ENCODE data around the gene DPP10.
"Not testable (repeated sequence)": the region's sequence is repeated elsewhere in the genome, so short reads cannot be mapped to it uniquely, and the experiment has no call there.

DPP10 gene

DNA sequence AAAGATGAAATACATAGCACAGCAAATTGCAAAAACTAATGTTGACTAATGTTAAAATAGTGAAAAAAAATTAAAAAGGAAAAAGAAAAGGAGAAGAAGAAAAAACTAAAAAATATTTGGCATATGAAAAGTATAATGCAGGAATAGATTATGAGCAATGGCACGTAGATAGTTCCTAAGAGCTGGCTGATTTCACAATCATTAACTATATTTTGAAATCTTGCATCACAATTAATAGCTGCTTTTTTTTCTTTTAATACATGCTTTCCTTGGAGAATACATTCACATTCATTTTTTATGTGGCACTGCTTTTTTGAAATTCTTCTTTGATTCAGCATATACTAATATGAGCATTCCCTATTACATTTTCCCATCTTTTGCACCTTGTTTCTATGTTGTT is 299.8 kb downstream of the DPP10 start:
- no peaks in the 10 kb centered on the region for H3K27me3 Mint-ChIP-seq (ENCODE audit: low read depth)
- no peak overlapping the region for H3K27ac Mint-ChIP-seq
- H3K4me1 Mint-ChIP-seq (ENCODE audit: low read depth) = no peaks in the 10 kb centered on the region
- DNase-seq (ENCODE audit: low spot score) = no peak
- H3K4me3 Mint-ChIP-seq = no peak overlapping the region
- H3K36me3 Mint-ChIP-seq (ENCODE audit: low read depth) = no peaks in the 10 kb centered on the region
- H3K9me3 Mint-ChIP-seq = peaks cover 11% of the 10 kb centered on the region

GRCh38 chr2:114745700-114746099 is 303.3 kb downstream of the DPP10 start:
- no peak overlapping the region for H3K27ac Mint-ChIP-seq
- no peaks in the 10 kb centered on the region for H3K27me3 Mint-ChIP-seq (ENCODE audit: low read depth)
- peaks cover 4% of the 10 kb centered on the region for H3K9me3 Mint-ChIP-seq
- H3K4me3 Mint-ChIP-seq = no peak overlapping the region
- H3K36me3 Mint-ChIP-seq (ENCODE audit: low read depth) = no peaks in the 10 kb centered on the region
- no peaks in the 10 kb centered on the region for H3K4me1 Mint-ChIP-seq (ENCODE audit: low read depth)
- no peak for DNase-seq (ENCODE audit: low spot score)

- H3K4me3 Mint-ChIP-seq; H3K27ac Mint-ChIP-seq; H3K4me1 Mint-ChIP-seq (ENCODE audit: low read depth); DNase-seq (ENCODE audit: low spot score); H3K36me3 Mint-ChIP-seq (ENCODE audit: low read depth); H3K9me3 Mint-ChIP-seq; H3K27me3 Mint-ChIP-seq (ENCODE audit: low read depth): not testable (repeated sequence)
These were observed 305.7 kb downstream of the DPP10 start for GRCh38 chr2:114748175-114748574.

DNA sequence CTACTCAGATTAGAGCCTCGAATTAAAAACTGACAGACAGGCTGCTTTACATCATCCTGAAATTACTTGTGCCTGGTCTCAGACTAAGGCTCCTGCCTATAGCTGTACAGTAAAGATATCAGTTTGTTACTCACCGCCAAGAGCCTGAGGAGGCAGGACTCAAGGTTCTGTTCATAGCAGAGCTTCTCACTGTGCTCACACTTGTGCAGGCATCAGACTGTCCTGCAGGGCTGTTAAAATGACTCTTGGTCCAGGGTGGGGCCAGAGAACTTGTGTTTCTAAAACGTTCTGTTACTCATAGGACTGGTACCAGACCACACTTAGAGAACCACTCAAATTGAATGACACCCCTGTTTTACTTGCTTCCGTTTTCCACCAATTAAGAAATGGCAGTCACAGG is 310.0 kb downstream of the DPP10 start:
- Mint-ChIP-seq H3K4me1 (ENCODE audit: low read depth) (no peaks in the 10 kb centered on the region), H3K36me3 (ENCODE audit: low read depth) (no peaks in the 10 kb centered on the region)

GRCh38 chr2:114753145-114753544 is 310.7 kb downstream of the DPP10 start:
- H3K27me3 Mint-ChIP-seq (ENCODE audit: low read depth) = no peaks in the 10 kb centered on the region
- H3K9me3 Mint-ChIP-seq = no peaks in the 10 kb centered on the region
- no peak overlapping the region for H3K4me3 Mint-ChIP-seq
- H3K4me1 Mint-ChIP-seq (ENCODE audit: low read depth) = no peaks in the 10 kb centered on the region
- no peaks in the 10 kb centered on the region for H3K36me3 Mint-ChIP-seq (ENCODE audit: low read depth)
- no peak overlapping the region for H3K27ac Mint-ChIP-seq
- no peak for DNase-seq (ENCODE audit: low spot score)

More for the DNA sequence above, 310.0 kb downstream of the DPP10 start:
- H3K27me3 Mint-ChIP-seq (ENCODE audit: low read depth) = no peaks in the 10 kb centered on the region
- no peak for DNase-seq (ENCODE audit: low spot score)
- H3K27ac Mint-ChIP-seq = no peak overlapping the region
- H3K9me3 Mint-ChIP-seq = no peaks in the 10 kb centered on the region
- H3K4me3 Mint-ChIP-seq = no peak overlapping the region

GRCh38 chr2:114754907-114755563 is 312.6 kb downstream of the DPP10 start:
- Mint-ChIP-seq H3K4me1 (ENCODE audit: low read depth) (no peaks in the 10 kb centered on the region), H3K27ac (no peak overlapping the region), H3K4me3 (no peak overlapping the region), H3K27me3 (ENCODE audit: low read depth) (no peaks in the 10 kb centered on the region), H3K36me3 (ENCODE audit: low read depth) (no peaks in the 10 kb centered on the region), H3K9me3 (no peaks in the 10 kb centered on the region)
- no peak for DNase-seq (ENCODE audit: low spot score)

- Mint-ChIP-seq H3K27ac (no peak overlapping the region), H3K4me3 (no peak overlapping the region), H3K36me3 (ENCODE audit: low read depth) (no peaks in the 10 kb centered on the region), H3K4me1 (ENCODE audit: low read depth) (no peaks in the 10 kb centered on the region), H3K9me3 (no peaks in the 10 kb centered on the region), H3K27me3 (ENCODE audit: low read depth) (no peaks in the 10 kb centered on the region)
- no peak for DNase-seq (ENCODE audit: low spot score)
These were observed 319.9 kb downstream of the DPP10 start for GRCh38 chr2:114762376-114762775.

- no peak overlapping the region for H3K4me3 Mint-ChIP-seq
- H3K9me3 Mint-ChIP-seq = no peaks in the 10 kb centered on the region
- no peaks in the 10 kb centered on the region for H3K4me1 Mint-ChIP-seq (ENCODE audit: low read depth)
- H3K27ac Mint-ChIP-seq = no peak overlapping the region
- no peak for DNase-seq (ENCODE audit: low spot score)
- no peaks in the 10 kb centered on the region for H3K36me3 Mint-ChIP-seq (ENCODE audit: low read depth)
- no peaks in the 10 kb centered on the region for H3K27me3 Mint-ChIP-seq (ENCODE audit: low read depth)
These were observed 320.5 kb downstream of the DPP10 start for GRCh38 chr2:114762986-114763385.

- no peaks in the 10 kb centered on the region for H3K9me3 Mint-ChIP-seq
- no peak for DNase-seq (ENCODE audit: low spot score)
- H3K4me1 Mint-ChIP-seq (ENCODE audit: low read depth) = no peaks in the 10 kb centered on the region
- no peaks in the 10 kb centered on the region for H3K36me3 Mint-ChIP-seq (ENCODE audit: low read depth)
- no peaks in the 10 kb centered on the region for H3K27me3 Mint-ChIP-seq (ENCODE audit: low read depth)
- no peak overlapping the region for H3K4me3 Mint-ChIP-seq
- H3K27ac Mint-ChIP-seq = no peak overlapping the region
These were observed 326.7 kb downstream of the DPP10 start for GRCh38 chr2:114769110-114769509.

DNA sequence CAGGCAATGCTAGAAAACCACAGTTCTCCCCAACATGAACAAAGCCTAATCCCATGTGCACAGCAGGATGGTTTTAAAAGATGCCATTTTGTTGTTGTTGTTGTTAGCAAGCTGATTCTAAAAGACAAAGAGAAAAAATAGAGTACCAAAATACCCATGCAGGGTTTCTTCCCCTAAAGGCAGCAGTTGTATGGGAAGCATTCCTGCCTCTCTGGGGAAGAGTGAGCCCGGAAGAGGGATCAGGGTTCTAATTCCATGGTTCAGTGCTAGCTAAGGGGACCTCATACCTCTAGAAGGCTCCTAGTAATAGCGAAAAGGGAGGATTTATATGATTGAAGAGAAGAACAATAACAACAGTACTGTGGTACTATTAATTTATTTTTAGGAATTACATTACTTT is 327.6 kb downstream of the DPP10 start:
- H3K27me3 Mint-ChIP-seq (ENCODE audit: low read depth) = no peaks in the 10 kb centered on the region
- no peaks in the 10 kb centered on the region for H3K36me3 Mint-ChIP-seq (ENCODE audit: low read depth)
- H3K4me3 Mint-ChIP-seq = no peak overlapping the region
- no peaks in the 10 kb centered on the region for H3K9me3 Mint-ChIP-seq
- DNase-seq (ENCODE audit: low spot score) = no peak
- H3K4me1 Mint-ChIP-seq (ENCODE audit: low read depth) = no peaks in the 10 kb centered on the region
- H3K27ac Mint-ChIP-seq = no peak overlapping the region

DNA sequence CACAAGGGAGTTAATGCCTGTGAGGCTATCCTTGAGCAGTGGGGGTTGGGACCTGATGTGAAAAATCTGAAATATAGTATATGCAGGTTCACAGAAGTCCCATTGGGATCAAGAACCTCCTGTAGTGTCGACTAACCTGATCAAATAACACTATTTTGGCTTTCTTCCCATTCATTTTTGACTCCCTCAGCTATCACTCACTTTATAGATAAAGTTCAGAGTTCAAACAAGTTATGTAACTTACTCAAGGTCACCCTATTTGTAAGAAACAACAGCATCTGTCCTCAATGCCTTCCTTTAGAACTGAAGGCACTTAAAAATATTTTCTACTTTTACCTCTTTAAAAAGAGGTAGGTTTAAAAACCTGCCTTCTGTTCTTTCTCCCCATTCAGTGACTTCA is 341.6 kb downstream of the DPP10 start:
- H3K27ac Mint-ChIP-seq = no peak overlapping the region
- no peak for DNase-seq (ENCODE audit: low spot score)
- H3K4me3 Mint-ChIP-seq = no peak overlapping the region
- H3K27me3 Mint-ChIP-seq (ENCODE audit: low read depth) = no peaks in the 10 kb centered on the region
- H3K36me3 Mint-ChIP-seq (ENCODE audit: low read depth) = no peaks in the 10 kb centered on the region
- H3K9me3 Mint-ChIP-seq = no peaks in the 10 kb centered on the region
- H3K4me1 Mint-ChIP-seq (ENCODE audit: low read depth) = no peaks in the 10 kb centered on the region

- H3K27me3 Mint-ChIP-seq (ENCODE audit: low read depth) = no peaks in the 10 kb centered on the region
- no peaks in the 10 kb centered on the region for H3K9me3 Mint-ChIP-seq
- H3K27ac Mint-ChIP-seq = no peak overlapping the region
- no peaks in the 10 kb centered on the region for H3K4me1 Mint-ChIP-seq (ENCODE audit: low read depth)
- no peak for DNase-seq (ENCODE audit: low spot score)
- H3K36me3 Mint-ChIP-seq (ENCODE audit: low read depth) = no peaks in the 10 kb centered on the region
- no peak overlapping the region for H3K4me3 Mint-ChIP-seq
These were observed 342.6 kb downstream of the DPP10 start for GRCh38 chr2:114784890-114785583.

- DNase-seq (ENCODE audit: low spot score) = no peak
- Mint-ChIP-seq H3K4me1 (ENCODE audit: low read depth) (no peaks in the 10 kb centered on the region), H3K27me3 (ENCODE audit: low read depth) (no peaks in the 10 kb centered on the region), H3K9me3 (no peaks in the 10 kb centered on the region), H3K36me3 (ENCODE audit: low read depth) (no peaks in the 10 kb centered on the region), H3K27ac (no peak overlapping the region), H3K4me3 (no peak overlapping the region)
These were observed 344.5 kb downstream of the DPP10 start for GRCh38 chr2:114786901-114787300.

- H3K4me3 Mint-ChIP-seq = no peak overlapping the region
- H3K36me3 Mint-ChIP-seq (ENCODE audit: low read depth) = no peaks in the 10 kb centered on the region
- DNase-seq (ENCODE audit: low spot score) = no peak
- no peaks in the 10 kb centered on the region for H3K9me3 Mint-ChIP-seq
- no peaks in the 10 kb centered on the region for H3K4me1 Mint-ChIP-seq (ENCODE audit: low read depth)
- H3K27me3 Mint-ChIP-seq (ENCODE audit: low read depth) = no peaks in the 10 kb centered on the region
- no peak overlapping the region for H3K27ac Mint-ChIP-seq
These were observed 345.0 kb downstream of the DPP10 start for GRCh38 chr2:114787486-114787885.

DNA sequence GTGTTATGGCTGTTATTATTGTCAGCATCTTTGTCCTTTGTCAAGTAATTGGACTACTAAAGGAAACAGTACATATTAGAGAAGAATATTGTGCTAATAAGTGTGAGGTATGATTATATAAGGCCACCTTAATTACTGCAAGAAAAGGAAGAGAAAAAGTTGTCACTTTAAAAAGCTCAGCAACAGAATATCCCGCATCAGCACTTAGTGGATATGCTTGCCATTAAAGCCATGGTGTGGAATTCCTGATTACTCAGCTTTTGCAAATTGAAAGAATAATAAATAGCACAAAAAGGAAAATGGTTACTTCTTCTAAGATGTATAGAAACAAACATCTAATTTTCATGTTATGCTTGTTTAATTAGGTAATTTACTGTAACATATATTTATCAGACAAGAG is 347.5 kb downstream of the DPP10 start:
- H3K27me3 Mint-ChIP-seq (ENCODE audit: low read depth) = no peaks in the 10 kb centered on the region
- no peak overlapping the region for H3K27ac Mint-ChIP-seq

More for the DNA sequence above, 347.5 kb downstream of the DPP10 start:
- H3K4me1 Mint-ChIP-seq (ENCODE audit: low read depth) = no peaks in the 10 kb centered on the region
- no peaks in the 10 kb centered on the region for H3K36me3 Mint-ChIP-seq (ENCODE audit: low read depth)
- H3K9me3 Mint-ChIP-seq = no peaks in the 10 kb centered on the region
- no peak overlapping the region for H3K4me3 Mint-ChIP-seq
- DNase-seq (ENCODE audit: low spot score) = no peak

Data from T-helper 2 cell treated with Interferon-gamma antibody and Interleukin-4, amounts not matched to agents 5 μg/mL and 100 μg/mL, for 36 hours (primary cell).